HG03196 (cell line): Measurements from ENCODE around the gene OLFML1.
A peak's percentile ranks its signal among the peaks of the same experiment; 100 is the strongest.

Experiments used
- ATAC-seq: cut with Tn5 transposase; IDR thresholded peaks from one replicate; pipeline ENCODE4 v1.9.1; 2021; ENCODE audit not compliant: unreplicated experiment

OLFML1 gene

GRCh38 chr11:7530013-7530640 is 44.8 kb downstream of the OLFML1 start:
- no peak for ATAC-seq

- ATAC-seq = no peak
Observed at GRCh38 chr11:7531011-7531410, 45.7 kb downstream of the OLFML1 start.

GRCh38 chr11:7532405-7533145 is 47.3 kb downstream of the OLFML1 start:
- no peak for ATAC-seq

- peak; percentile 36 for ATAC-seq
Observed at GRCh38 chr11:7533199-7534041, 48.1 kb downstream of the OLFML1 start.

GRCh38 chr11:7534042-7534378 is 48.7 kb downstream of the OLFML1 start:
- ATAC-seq = peak; percentile 57

GRCh38 chr11:7536100-7536499 is 50.8 kb downstream of the OLFML1 start:
- no peak for ATAC-seq

- ATAC-seq = no peak
Observed at GRCh38 chr11:7537265-7537664, 52.0 kb downstream of the OLFML1 start.

GRCh38 chr11:7538031-7538430 is 52.7 kb downstream of the OLFML1 start:
- ATAC-seq = no peak

GRCh38 chr11:7538466-7539454 is 53.5 kb downstream of the OLFML1 start:
- ATAC-seq = no peak

GRCh38 chr11:7540830-7541555 is 55.7 kb downstream of the OLFML1 start:
- no peak for ATAC-seq

- no peak for ATAC-seq
Observed at GRCh38 chr11:7543302-7543701, 58.0 kb downstream of the OLFML1 start.

GRCh38 chr11:7544021-7544420 is 58.7 kb downstream of the OLFML1 start:
- no peak for ATAC-seq

GRCh38 chr11:7545611-7546010 is 60.3 kb downstream of the OLFML1 start:
- no peak for ATAC-seq

GRCh38 chr11:7546324-7546791 is 61.1 kb downstream of the OLFML1 start:
- ATAC-seq = no peak

GRCh38 chr11:7547687-7548086 is 62.4 kb downstream of the OLFML1 start:
- no peak for ATAC-seq

- ATAC-seq = peak; percentile 64
Observed at GRCh38 chr11:7548659-7549274, 63.5 kb downstream of the OLFML1 start.

- ATAC-seq = no peak
Observed at GRCh38 chr11:7549681-7550080, 64.4 kb downstream of the OLFML1 start.

GRCh38 chr11:7551571-7551970 is 66.3 kb downstream of the OLFML1 start:
- no peak for ATAC-seq

GRCh38 chr11:7552666-7553065 is 67.4 kb downstream of the OLFML1 start:
- ATAC-seq = no peak
